Fibroblast of pulmonary artery (primary cell): ENCODE measurements around the gene SDCCAG8.

Experiments used
- DNase-seq: peaks from one replicate; pipeline ENCODE4 v3.0.0-alpha.2; 2010; ENCODE audit warnings: low read depth
- H3K4me3 ChIP-seq: replicated peaks from 2 replicates; pipeline ENCODE4 v1.5.1; 2011; ENCODE audit warnings: low read depth, mild to moderate bottlenecking, control low read depth, low read length, moderate library complexity
- TF ChIP-seq, protein P1 (sequence below): IDR thresholded peaks from 2 replicates; pipeline ENCODE4 v1.5.1; 2011; ENCODE audit warnings: mild to moderate bottlenecking, control low read depth, low read length, inconsistent platforms; ENCODE audit errors: missing control alignments

Gene SDCCAG8

GRCh38 chr1:243280571-243281129 is 24.8 kb downstream of the SDCCAG8 start:
- H3K4me3 ChIP-seq = no peak overlapping the region
- TF ChIP-seq, protein P1, sequence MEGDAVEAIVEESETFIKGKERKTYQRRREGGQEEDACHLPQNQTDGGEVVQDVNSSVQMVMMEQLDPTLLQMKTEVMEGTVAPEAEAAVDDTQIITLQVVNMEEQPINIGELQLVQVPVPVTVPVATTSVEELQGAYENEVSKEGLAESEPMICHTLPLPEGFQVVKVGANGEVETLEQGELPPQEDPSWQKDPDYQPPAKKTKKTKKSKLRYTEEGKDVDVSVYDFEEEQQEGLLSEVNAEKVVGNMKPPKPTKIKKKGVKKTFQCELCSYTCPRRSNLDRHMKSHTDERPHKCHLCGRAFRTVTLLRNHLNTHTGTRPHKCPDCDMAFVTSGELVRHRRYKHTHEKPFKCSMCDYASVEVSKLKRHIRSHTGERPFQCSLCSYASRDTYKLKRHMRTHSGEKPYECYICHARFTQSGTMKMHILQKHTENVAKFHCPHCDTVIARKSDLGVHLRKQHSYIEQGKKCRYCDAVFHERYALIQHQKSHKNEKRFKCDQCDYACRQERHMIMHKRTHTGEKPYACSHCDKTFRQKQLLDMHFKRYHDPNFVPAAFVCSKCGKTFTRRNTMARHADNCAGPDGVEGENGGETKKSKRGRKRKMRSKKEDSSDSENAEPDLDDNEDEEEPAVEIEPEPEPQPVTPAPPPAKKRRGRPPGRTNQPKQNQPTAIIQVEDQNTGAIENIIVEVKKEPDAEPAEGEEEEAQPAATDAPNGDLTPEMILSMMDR = no peak
- no peak for DNase-seq

- TF ChIP-seq, protein P1 = no peak
- no peak for DNase-seq
- H3K4me3 ChIP-seq = no peak overlapping the region
These were observed 25.8 kb downstream of the SDCCAG8 start for GRCh38 chr1:243281672-243282071.

- no peak overlapping the region for H3K4me3 ChIP-seq
- TF ChIP-seq, protein P1 = no peak
- peak; percentile 26 for DNase-seq
These were observed 30.7 kb downstream of the SDCCAG8 start for GRCh38 chr1:243286409-243287122.

- H3K4me3 ChIP-seq = no peak overlapping the region
- TF ChIP-seq, protein P1 = no peak
- peak; percentile 21 for DNase-seq
These were observed 31.3 kb downstream of the SDCCAG8 start for GRCh38 chr1:243287123-243287460.

- no peak overlapping the region for H3K4me3 ChIP-seq
- TF ChIP-seq, protein P1 = no peak
- DNase-seq = peak; percentile 88
These were observed 31.8 kb downstream of the SDCCAG8 start for GRCh38 chr1:243287652-243288051.

- no peak overlapping the region for H3K4me3 ChIP-seq
- no peak for DNase-seq
- TF ChIP-seq, protein P1 = no peak
These were observed 32.2 kb downstream of the SDCCAG8 start for GRCh38 chr1:243288062-243288461.

DNA sequence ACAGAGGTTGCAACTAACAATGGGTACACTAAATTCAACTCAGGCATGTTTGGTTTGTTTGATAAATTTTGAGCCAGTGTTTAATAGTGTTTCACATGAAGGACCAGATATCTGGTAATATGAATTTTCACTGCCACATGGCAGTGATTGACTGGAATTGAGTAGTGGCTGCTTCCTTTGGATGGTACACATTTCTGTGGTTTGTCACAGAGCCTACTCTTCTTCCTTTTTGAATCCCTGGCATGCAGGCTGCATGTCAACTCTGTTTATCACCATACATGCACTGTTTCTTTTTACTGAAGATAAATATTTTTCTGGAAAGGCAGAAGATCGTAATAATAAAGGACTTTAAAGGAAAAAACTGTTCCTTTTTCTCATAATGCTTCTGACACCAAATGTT is 35.5 kb downstream of the SDCCAG8 start:
- TF ChIP-seq, protein P1 = no peak
- DNase-seq = no peak
- no peak overlapping the region for H3K4me3 ChIP-seq
